ENCODE results near the gene FOXE1. TPM values are rescaled to one million over a fixed set of nuclear protein-coding genes. Genes with fewer than 3 reads are reported as not detected.

FOXE1 gene
- total and polyA plus RNA-seq, 2 of the 13 experiments (the other 11 are each of a cell fraction or from before 2014, with no cell fraction given) = not detected

DNA sequence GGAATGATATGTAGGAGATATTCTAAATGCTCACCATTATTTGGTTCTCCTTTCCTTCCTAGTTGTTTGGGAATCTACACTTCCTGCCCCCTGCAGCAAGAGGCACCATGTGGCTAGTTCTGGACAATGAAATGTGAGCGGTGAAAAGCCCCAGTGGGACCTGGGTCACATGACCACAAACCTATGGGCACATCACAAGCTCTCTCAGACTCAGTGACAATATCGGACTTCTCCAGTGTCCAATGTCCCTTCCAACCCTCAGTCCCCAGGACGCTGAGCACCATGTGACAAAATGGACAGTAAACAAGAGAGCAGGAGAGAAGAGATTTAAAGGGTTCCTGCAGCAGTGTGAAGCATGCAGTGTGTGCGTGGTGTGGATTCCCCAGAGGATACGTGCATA is 44.6 kb upstream of the FOXE1 start (continued):
- no peak for TF ChIP-seq ZNF512B (CRISPR knock-in tag; IDR thresholded peaks at IDR 0.05; ENCODE audit: borderline replicate concordance)
- TF ChIP-seq ZNF562 (CRISPR knock-in tag; IDR thresholded peaks at IDR 0.05; ENCODE audit: borderline replicate concordance) = no peak
- TF ChIP-seq ZNF260 (CRISPR knock-in tag; IDR thresholded peaks at IDR 0.05; ENCODE audit: borderline replicate concordance, low read depth) = no peak
- TF ChIP-seq DNMT1 (CRISPR knock-in tag; IDR thresholded peaks at IDR 0.05) = no peak
- TF ChIP-seq, protein P1, sequence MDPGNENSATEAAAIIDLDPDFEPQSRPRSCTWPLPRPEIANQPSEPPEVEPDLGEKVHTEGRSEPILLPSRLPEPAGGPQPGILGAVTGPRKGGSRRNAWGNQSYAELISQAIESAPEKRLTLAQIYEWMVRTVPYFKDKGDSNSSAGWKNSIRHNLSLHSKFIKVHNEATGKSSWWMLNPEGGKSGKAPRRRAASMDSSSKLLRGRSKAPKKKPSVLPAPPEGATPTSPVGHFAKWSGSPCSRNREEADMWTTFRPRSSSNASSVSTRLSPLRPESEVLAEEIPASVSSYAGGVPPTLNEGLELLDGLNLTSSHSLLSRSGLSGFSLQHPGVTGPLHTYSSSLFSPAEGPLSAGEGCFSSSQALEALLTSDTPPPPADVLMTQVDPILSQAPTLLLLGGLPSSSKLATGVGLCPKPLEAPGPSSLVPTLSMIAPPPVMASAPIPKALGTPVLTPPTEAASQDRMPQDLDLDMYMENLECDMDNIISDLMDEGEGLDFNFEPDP (CRISPR knock-in tag; conservative IDR thresholded peaks at IDR 0.05) = no peak
- TF ChIP-seq, protein P2, sequence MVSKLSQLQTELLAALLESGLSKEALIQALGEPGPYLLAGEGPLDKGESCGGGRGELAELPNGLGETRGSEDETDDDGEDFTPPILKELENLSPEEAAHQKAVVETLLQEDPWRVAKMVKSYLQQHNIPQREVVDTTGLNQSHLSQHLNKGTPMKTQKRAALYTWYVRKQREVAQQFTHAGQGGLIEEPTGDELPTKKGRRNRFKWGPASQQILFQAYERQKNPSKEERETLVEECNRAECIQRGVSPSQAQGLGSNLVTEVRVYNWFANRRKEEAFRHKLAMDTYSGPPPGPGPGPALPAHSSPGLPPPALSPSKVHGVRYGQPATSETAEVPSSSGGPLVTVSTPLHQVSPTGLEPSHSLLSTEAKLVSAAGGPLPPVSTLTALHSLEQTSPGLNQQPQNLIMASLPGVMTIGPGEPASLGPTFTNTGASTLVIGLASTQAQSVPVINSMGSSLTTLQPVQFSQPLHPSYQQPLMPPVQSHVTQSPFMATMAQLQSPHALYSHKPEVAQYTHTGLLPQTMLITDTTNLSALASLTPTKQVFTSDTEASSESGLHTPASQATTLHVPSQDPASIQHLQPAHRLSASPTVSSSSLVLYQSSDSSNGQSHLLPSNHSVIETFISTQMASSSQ (IDR thresholded peaks at IDR 0.05; ENCODE audit: low read depth) = no peak
- TF ChIP-seq, protein P2 (CRISPR knock-in tag; IDR thresholded peaks at IDR 0.05; ENCODE audit: borderline replicate concordance) = no peak
